GM23248 (cell line): ENCODE measurements around the gene AGAP1. TPM values are rescaled to one million over a fixed set of nuclear protein-coding genes. Genes with fewer than 3 reads are reported as not detected.

Source experiments
- DNase-seq: peaks from one replicate; pipeline ENCODE4 v3.0.0-alpha.2; 2015
- H2AFZ ChIP-seq: fragments of 200-600 bp; sonication (generic); 2 replicates; pipeline ENCODE4 v1.6.1; 2016; ENCODE audit warnings: antibody characterized with exemption
- H3F3A ChIP-seq: fragments of 200-600 bp; sonication (generic); 2 replicates; pipeline ENCODE4 v1.6.1; 2016; ENCODE audit warnings: mild to moderate bottlenecking, antibody characterized with exemption, mixed run types; ENCODE audit not compliant: insufficient read depth
- H3K27ac ChIP-seq: fragments of 200-600 bp; sonication (generic); 2 replicates; pipeline ENCODE4 v1.5.1; 2016; ENCODE audit warnings: mild to moderate bottlenecking
- H3K27me3 ChIP-seq: fragments of 200-600 bp; sonication (generic); replicated peaks from 2 replicates; pipeline ENCODE4 v1.6.1; 2016; ENCODE audit warnings: mild to moderate bottlenecking; ENCODE audit not compliant: insufficient read depth
- H3K36me3 ChIP-seq: fragments of 200-600 bp; sonication (generic); 2 replicates; pipeline ENCODE4 v1.6.1; 2016; ENCODE audit warnings: low read depth, mild to moderate bottlenecking
- H3K4me1 ChIP-seq: fragments of 200-600 bp; sonication (generic); 2 replicates; pipeline ENCODE4 v1.6.1; 2016; ENCODE audit warnings: mild to moderate bottlenecking; ENCODE audit not compliant: insufficient read depth
- H3K4me2 ChIP-seq: fragments of 200-600 bp; sonication (generic); one replicate; pipeline ENCODE4 v1.6.1; 2016; ENCODE audit warnings: mild to moderate bottlenecking; ENCODE audit not compliant: unreplicated experiment
- H3K4me3 ChIP-seq: fragments of 200-600 bp; sonication (generic); 2 replicates; pipeline ENCODE4 v1.5.1; 2016; ENCODE audit warnings: mild to moderate bottlenecking
- H3K79me2 ChIP-seq: fragments of 200-600 bp; sonication (generic); 2 replicates; pipeline ENCODE4 v1.6.1; 2016; ENCODE audit warnings: mild to moderate bottlenecking; ENCODE audit not compliant: insufficient read depth
- H3K9ac ChIP-seq: fragments of 200-600 bp; sonication (generic); 2 replicates; pipeline ENCODE4 v1.6.1; 2016; ENCODE audit warnings: mild to moderate bottlenecking
- H3K9me2 ChIP-seq: fragments of 200-600 bp; sonication (generic); 2 replicates; pipeline ENCODE4 v1.6.1; 2016; ENCODE audit warnings: mixed run types, mild to moderate bottlenecking, moderate library complexity; ENCODE audit not compliant: insufficient read depth
- H3K9me3 ChIP-seq: fragments of 200-600 bp; sonication (generic); one replicate; pipeline ENCODE4 v1.6.1; 2017; ENCODE audit warnings: low read depth
- H4K20me1 ChIP-seq: fragments of 200-600 bp; sonication (generic); 2 replicates; pipeline ENCODE4 v1.6.0; 2016; ENCODE audit not compliant: insufficient read depth
- EZH2 ChIP-seq: fragments of 200-600 bp; sonication (generic); IDR thresholded peaks from 2 replicates; pipeline ENCODE4 v1.6.1; 2018; ENCODE audit warnings: antibody characterized with exemption, mild to moderate bottlenecking; ENCODE audit not compliant: insufficient read depth, poor library complexity, severe bottlenecking
- EZH2phosphoT487 ChIP-seq: fragments of 200-600 bp; sonication (generic); IDR thresholded peaks from 2 replicates; pipeline ENCODE4 v1.6.1; 2018; ENCODE audit warnings: antibody characterized with exemption, moderate library complexity, mild to moderate bottlenecking, low read depth; ENCODE audit not compliant: insufficient read depth
- WGBS, 2 experiments: methylation state at CpG; one replicate each; pipeline ENCODE4 v1.1.6; 2015 to 2017; ENCODE audit warnings: low lambda C conversion rate in 2 of 2, low coverage in 1 of 2; ENCODE audit errors: missing lambda C conversion rate in 2 of 2; 5-methylcytosine and 5-hydroxymethylcytosine counted together
- in situ Hi-C: fragments of 300-500 bp; cut with MboI; formaldehyde crosslinking; loops from 2 replicates; pipeline ENCODE4 v1.15.0; 2020
- polyA plus RNA-seq: library from polyadenylated mRNA; unstranded; fragments of >200 nt; fragmentation: Nextera tagmentation; extraction: Ambion mirVana; gene quantifications from 2 replicates; pipeline ENCODE4 v1.2.1, GENCODE V29; 2016
- total RNA-seq: library from RNA; depleted of rRNA; stranded (reverse); fragments of >200 nt; shearing (Covaris generic); gene quantifications from 2 replicates; pipeline ENCODE4 v1.2.3, GENCODE V29; 2014; rRNA removed

The AGAP1 gene
- total RNA-seq (9.9 and 18.3 TPM in 2 replicates), polyA plus RNA-seq (2.2 and 3.0 TPM in 2 replicates)

DNA sequence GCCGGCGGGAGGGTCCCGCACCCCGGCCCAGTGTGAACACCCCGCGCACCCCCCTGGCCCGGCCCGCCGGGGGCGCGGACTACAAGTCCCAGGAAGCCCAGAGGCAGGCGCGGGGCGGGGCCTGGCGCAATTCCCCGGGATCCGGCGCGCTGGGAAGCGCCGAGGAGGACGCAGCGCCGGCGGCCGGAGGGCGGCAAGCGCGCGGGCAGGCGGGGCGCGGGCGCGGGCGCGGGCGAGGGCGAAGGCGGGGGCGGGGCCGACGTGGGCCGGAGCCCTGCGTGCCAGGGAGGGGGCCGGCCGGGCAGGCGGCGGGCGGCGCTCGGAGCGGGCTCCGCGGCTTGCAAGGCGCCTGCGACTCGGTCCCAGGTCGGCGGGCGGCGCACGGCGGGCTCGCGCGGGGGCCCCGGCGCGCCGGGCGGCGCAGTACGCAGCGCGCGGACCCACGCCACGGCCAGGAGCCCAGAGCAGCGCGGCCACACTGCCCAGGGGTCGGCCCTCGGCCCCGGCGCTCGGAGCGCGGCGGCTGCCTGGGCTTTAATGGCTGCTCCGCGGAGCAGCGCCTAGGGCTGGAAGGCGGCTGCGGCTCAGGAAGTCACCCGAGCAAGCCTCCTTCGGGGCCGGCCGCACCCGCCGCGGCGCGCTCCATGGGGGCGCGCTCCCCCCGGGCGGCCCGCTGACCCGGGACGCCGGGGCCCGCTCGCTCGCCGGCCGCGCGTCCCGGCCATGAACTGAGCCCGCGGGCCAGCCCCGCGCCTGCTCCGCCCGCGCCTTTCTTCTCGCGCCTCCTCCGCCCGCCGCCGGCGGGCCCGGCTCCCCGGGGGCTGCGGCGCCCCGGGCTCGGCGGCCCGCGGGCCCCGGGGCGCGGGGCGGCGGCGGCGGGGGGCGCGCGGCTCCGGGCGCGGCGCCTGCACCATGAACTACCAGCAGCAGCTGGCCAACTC, at the start of gene AGAP1:
Gene AGAP1 (plus strand): TSS at position 269 of the 941 bp plus-strand sequence.
- peak within 1 kb of the TSS; percentile 84 for H3K4me2 ChIP-seq
- H3K4me1 ChIP-seq, result peaks cover 18% of the 10 kb centered on the region
- 0 out of 2 replicates have a peak within 1 kb of the TSS, but pooled peaks have one; percentile 8 for H3K27ac ChIP-seq
- H3F3A ChIP-seq, result peaks cover 5% of the 10 kb centered on the region; the same call in 1 of the 2 replicates
- peak within 1 kb of the TSS; percentile 77 for H3K9ac ChIP-seq
- H2AFZ ChIP-seq, result peak within 1 kb of the TSS; percentile 95
- peaks cover 45% of the 10 kb centered on the region for H3K79me2 ChIP-seq
- TF ChIP-seq EZH2, result no peak
- no peak for TF ChIP-seq EZH2phosphoT487
- H3K27me3 ChIP-seq, result no peaks in the 10 kb centered on the region
- no peaks in the 10 kb centered on the region for H3K9me3 ChIP-seq
- H3K9me2 ChIP-seq, result no peaks in the 10 kb centered on the region
- H4K20me1 ChIP-seq, result no peaks in the 10 kb centered on the region
- in situ Hi-C loops, result no loop called here
- WGBS, 2 experiments, result 1% methylated on average over 38 to 77 of the region's 156 CpGs
- peak; percentile 92 for DNase-seq
- no peaks in the 10 kb centered on the region for H3K36me3 ChIP-seq
- peak within 1 kb of the TSS; percentile 80 for H3K4me3 ChIP-seq

- Histone ChIP-seq H3F3A (no peaks in the 10 kb centered on the region), H3K4me3 (no peak overlapping the region), H3K4me2 (no peak overlapping the region), H3K36me3 (no peaks in the 10 kb centered on the region), H3K9ac (no peak overlapping the region), H3K79me2 (no peaks in the 10 kb centered on the region), H3K9me3 (no peaks in the 10 kb centered on the region), H3K27me3 (no peaks in the 10 kb centered on the region), H3K9me2 (no peaks in the 10 kb centered on the region), H3K27ac (no peak overlapping the region), H4K20me1 (no peaks in the 10 kb centered on the region), H2AFZ (no peak overlapping the region), H3K4me1 (no peaks in the 10 kb centered on the region)
- no peak for DNase-seq
- in situ Hi-C loops, result no loop called here
- no peak for TF ChIP-seq EZH2
- no peak for TF ChIP-seq EZH2phosphoT487
- WGBS, 2 experiments, result 90% methylated on average over 7 of the region's 7 CpGs
Observed at GRCh38 chr2:235444101-235444597, 49.7 kb upstream of the AGAP1 start.

GRCh38 chr2:235445116-235445515, 48.7 kb upstream of the AGAP1 start:
- TF ChIP-seq EZH2phosphoT487, result no peak
- no peak for TF ChIP-seq EZH2
- Histone ChIP-seq H3K4me3 (no peak overlapping the region), H3K9me2 (no peaks in the 10 kb centered on the region), H3K27me3 (no peaks in the 10 kb centered on the region), H3K36me3 (no peaks in the 10 kb centered on the region), H3K79me2 (no peaks in the 10 kb centered on the region), H4K20me1 (no peaks in the 10 kb centered on the region), H3K4me2 (no peak overlapping the region), H2AFZ (no peak overlapping the region), H3K4me1 (no peaks in the 10 kb centered on the region), H3K27ac (no peak overlapping the region), H3K9ac (no peak overlapping the region), H3F3A (no peaks in the 10 kb centered on the region), H3K9me3 (no peaks in the 10 kb centered on the region)
- 57 to 61% methylated on average over 6 of the region's 6 CpGs for WGBS, 2 experiments
- no peak for DNase-seq
- in situ Hi-C loops, result no loop called here

GRCh38 chr2:235446082-235446481, 47.8 kb upstream of the AGAP1 start:
- Histone ChIP-seq H3K4me1 (no peaks in the 10 kb centered on the region), H3K4me3 (no peak overlapping the region), H2AFZ (no peak overlapping the region), H3K9ac (no peak overlapping the region), H3K27ac (no peak overlapping the region), H3F3A (no peaks in the 10 kb centered on the region), H3K27me3 (no peaks in the 10 kb centered on the region), H3K79me2 (no peaks in the 10 kb centered on the region), H3K9me2 (no peaks in the 10 kb centered on the region), H3K36me3 (no peaks in the 10 kb centered on the region), H4K20me1 (no peaks in the 10 kb centered on the region), H3K9me3 (no peaks in the 10 kb centered on the region), H3K4me2 (no peak overlapping the region)
- no peak for TF ChIP-seq EZH2
- TF ChIP-seq EZH2phosphoT487, result no peak
- 46 to 54% methylated on average over 5 of the region's 5 CpGs for WGBS, 2 experiments
- in situ Hi-C loops, result no loop called here
- no peak for DNase-seq
